Stimulated activated CD8-positive, alpha-beta memory T cell treated with anti-CD3 and anti-CD28 coated beads, Interleukin-2, amount 100 ng/mL, for 48 hours (primary cell): ENCODE measurements around the gene EIF4H.
A peak's percentile ranks its signal among the peaks of the same experiment; 100 is the strongest.
"Not testable (repeated sequence)": the region's sequence is repeated elsewhere in the genome, so short reads cannot be mapped to it uniquely, and the experiment has no call there.

Experiments
- DNase-seq, 2 donors: peaks; one replicate each; pipeline ENCODE4 v3.0.0-alpha.2; 2020; ENCODE audit warnings: low read depth in 2 of 2

Gene EIF4H

GRCh38 chr7:74199551-74200355 is 25.6 kb downstream of the EIF4H start:
- no peak for DNase-seq

- DNase-seq: no peak
Observed at GRCh38 chr7:74202841-74203556, 28.8 kb downstream of the EIF4H start.

GRCh38 chr7:74203956-74204618 is 29.9 kb downstream of the EIF4H start:
- DNase-seq: no peak

GRCh38 chr7:74206052-74206451 is 31.9 kb downstream of the EIF4H start:
- not testable (repeated sequence) for DNase-seq

GRCh38 chr7:74206589-74207120 is 32.5 kb downstream of the EIF4H start:
- peak; percentile 65 to 78 for DNase-seq

- DNase-seq: no peak
Observed at GRCh38 chr7:74207586-74207985, 33.4 kb downstream of the EIF4H start.

- not testable (repeated sequence) for DNase-seq
Observed at GRCh38 chr7:74208241-74208640, 34.1 kb downstream of the EIF4H start.

GRCh38 chr7:74212661-74213060 is 38.5 kb downstream of the EIF4H start:
- no peak for DNase-seq

- DNase-seq: no peak
Observed at GRCh38 chr7:74214816-74215630, 40.9 kb downstream of the EIF4H start.

GRCh38 chr7:74215921-74216320 is 41.8 kb downstream of the EIF4H start:
- no peak for DNase-seq

- no peak for DNase-seq
Observed at GRCh38 chr7:74216361-74216761, 42.2 kb downstream of the EIF4H start.

GRCh38 chr7:74217455-74218342 is 43.5 kb downstream of the EIF4H start:
- no peak for DNase-seq

- no peak for DNase-seq
Observed at GRCh38 chr7:74218343-74218698, 44.2 kb downstream of the EIF4H start.

- DNase-seq: no peak
Observed at GRCh38 chr7:74219416-74219815, 45.3 kb downstream of the EIF4H start.

- no peak for DNase-seq
Observed at GRCh38 chr7:74220229-74220628, 46.1 kb downstream of the EIF4H start.

GRCh38 chr7:74221713-74222112 is 47.6 kb downstream of the EIF4H start:
- no peak for DNase-seq

- no peak for DNase-seq
Observed at GRCh38 chr7:74222851-74223710, 48.9 kb downstream of the EIF4H start.

GRCh38 chr7:74223711-74224510 is 49.8 kb downstream of the EIF4H start:
- no peak for DNase-seq

- no peak for DNase-seq
Observed at GRCh38 chr7:74224511-74224832, 50.3 kb downstream of the EIF4H start.
